Body of pancreas (tissue), 4 donors: ENCODE data around the gene TEF. TPM values are rescaled to one million over a fixed set of nuclear protein-coding genes. Genes with fewer than 3 reads are reported as not detected.
A peak's percentile ranks its signal among the peaks of the same experiment; 100 is the strongest.
"Not testable (repeated sequence)": the region's sequence is repeated elsewhere in the genome, so short reads cannot be mapped to it uniquely, and the experiment has no call there.

Experiments
- ATAC-seq: fragments of 150-250 bp; one replicate; pipeline ENCODE4 v1.9.1; 2016
- DNase-seq, 4 donors: peaks; one replicate each; pipeline ENCODE4 v3.0.0-alpha.2; 2019
- H3K27ac ChIP-seq, 4 donors: fragments of 200-600 bp; sonication (generic); 1 replicate in 3 of 4; 2 replicates in 1 of 4; pipeline versions ENCODE4 v1.5.1 to v1.6.1; 2016 to 2019; ENCODE audit warnings: mild to moderate bottlenecking in 1 of 4, mixed read lengths in 1 of 4, moderate library complexity in 1 of 4
- H3K27me3 ChIP-seq, 2 donors: fragments of 200-600 bp; sonication (generic); one replicate each; pipeline ENCODE4 v1.6.0; 2016; ENCODE audit warnings: mild to moderate bottlenecking in 1 of 2
- H3K36me3 ChIP-seq, 2 donors: fragments of 200-600 bp; sonication (generic); replicated peaks in 1 of 2; 2 replicates each; pipeline ENCODE4 v1.5.1; 2016; ENCODE audit warnings: low read depth in 2 of 2; ENCODE audit not compliant: insufficient read depth in 1 of 2
- H3K4me1 ChIP-seq: fragments of 200-600 bp; sonication (generic); one replicate; pipeline ENCODE4 v1.6.0; 2016
- H3K4me3 ChIP-seq, 2 donors: fragments of 200-600 bp; sonication (generic); 1 replicate in 1 of 2; 2 replicates in 1 of 2; pipeline ENCODE4 v1.5.1; 2016 to 2019
- H3K9me3 ChIP-seq, 3 donors: fragments of 200-600 bp; sonication (generic); 1 replicate in 2 of 3; 2 replicates in 1 of 3; pipeline ENCODE4 v1.5.1; 2016
- POLR2A ChIP-seq, 3 donors: fragments of 450-650 bp; IDR thresholded peaks; one replicate each; pipeline ENCODE4 v1.6.1; 2016; ENCODE audit warnings: antibody characterized with exemption in 3 of 3, mild to moderate bottlenecking in 2 of 3
- WGBS, 2 donors: methylation state at CpG; one replicate each; pipeline ENCODE4 v1.1.5; 2017; 5-methylcytosine and 5-hydroxymethylcytosine counted together
- intact Hi-C: fragments of 100-400 bp; cut with DNase I; formaldehyde crosslinking; loops from one replicate; pipeline ENCODE4 v1.15.1; 2023
- total RNA-seq, 2 donors: library from RNA; depleted of rRNA; stranded (reverse); fragments of >200 nt; gene quantifications; one replicate each; pipeline ENCODE4 v1.1.0, GENCODE V29; 2016
- TF ChIP-seq, protein P1 (sequence below), 7 experiments: fragments of 450-650 bp in 4 of 7; fragments of 200-600 bp in 3 of 7; sonication (generic) in 3 of 7; IDR thresholded peaks; one replicate each; pipeline ENCODE4 v1.5.1; 2016 to 2019; ENCODE audit warnings: antibody characterized with exemption in 7 of 7

TEF gene
- total RNA-seq, 2 donors from 2014 or later: 10.9 to 29.0 TPM

DNA sequence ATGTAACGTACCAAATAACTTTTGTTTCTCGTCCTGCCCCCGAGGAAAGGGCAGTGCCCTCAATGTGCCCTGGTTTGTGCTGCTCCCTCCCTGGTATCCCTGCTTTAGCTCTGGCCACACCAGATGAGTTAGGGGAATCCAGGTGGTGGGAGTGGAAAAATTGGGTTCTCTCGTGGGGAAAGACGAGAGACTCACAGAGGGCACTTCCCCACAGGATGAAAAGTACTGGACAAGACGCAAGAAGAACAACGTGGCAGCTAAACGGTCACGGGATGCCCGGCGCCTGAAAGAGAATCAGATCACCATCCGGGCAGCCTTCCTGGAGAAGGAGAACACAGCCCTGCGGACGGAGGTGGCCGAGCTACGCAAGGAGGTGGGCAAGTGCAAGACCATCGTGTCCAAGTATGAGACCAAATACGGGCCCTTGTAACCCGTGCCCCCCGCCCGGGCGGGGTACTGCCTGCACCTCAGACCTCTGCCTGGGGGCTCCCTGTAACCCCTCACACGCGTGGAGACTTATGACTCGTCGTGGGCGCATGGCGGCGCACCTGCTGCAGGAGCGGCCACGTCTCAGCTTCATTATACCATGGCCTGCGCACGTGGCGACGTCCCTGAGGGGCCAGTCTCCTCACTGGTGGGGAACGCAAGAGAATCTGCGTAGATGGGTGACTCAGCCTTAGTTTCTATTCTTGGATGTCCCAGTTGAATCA is 13.9 kb downstream of the TEF start:
- peaks cover 7 to 31% of the 10 kb centered on the region in 2 donors for H3K36me3 ChIP-seq
- intact Hi-C loops: loop anchor here (5.0 kb wide), 1 partner anchor 122 kb away; no protein-coding TSS in a partner anchor
- H3K4me3 ChIP-seq: no peak overlapping the region
- no peaks in the 10 kb centered on the region for H3K9me3 ChIP-seq
- no peak for DNase-seq
- no peaks in the 10 kb centered on the region for H3K4me1 ChIP-seq
- no peak for ATAC-seq
- no peak overlapping the region for H3K27ac ChIP-seq
- 90 to 96% methylated on average over 32 to 34 of the region's 37 CpGs for WGBS, 2 donors
- no peaks in the 10 kb centered on the region for H3K27me3 ChIP-seq
- TF ChIP-seq, protein P1, sequence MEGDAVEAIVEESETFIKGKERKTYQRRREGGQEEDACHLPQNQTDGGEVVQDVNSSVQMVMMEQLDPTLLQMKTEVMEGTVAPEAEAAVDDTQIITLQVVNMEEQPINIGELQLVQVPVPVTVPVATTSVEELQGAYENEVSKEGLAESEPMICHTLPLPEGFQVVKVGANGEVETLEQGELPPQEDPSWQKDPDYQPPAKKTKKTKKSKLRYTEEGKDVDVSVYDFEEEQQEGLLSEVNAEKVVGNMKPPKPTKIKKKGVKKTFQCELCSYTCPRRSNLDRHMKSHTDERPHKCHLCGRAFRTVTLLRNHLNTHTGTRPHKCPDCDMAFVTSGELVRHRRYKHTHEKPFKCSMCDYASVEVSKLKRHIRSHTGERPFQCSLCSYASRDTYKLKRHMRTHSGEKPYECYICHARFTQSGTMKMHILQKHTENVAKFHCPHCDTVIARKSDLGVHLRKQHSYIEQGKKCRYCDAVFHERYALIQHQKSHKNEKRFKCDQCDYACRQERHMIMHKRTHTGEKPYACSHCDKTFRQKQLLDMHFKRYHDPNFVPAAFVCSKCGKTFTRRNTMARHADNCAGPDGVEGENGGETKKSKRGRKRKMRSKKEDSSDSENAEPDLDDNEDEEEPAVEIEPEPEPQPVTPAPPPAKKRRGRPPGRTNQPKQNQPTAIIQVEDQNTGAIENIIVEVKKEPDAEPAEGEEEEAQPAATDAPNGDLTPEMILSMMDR (IDR thresholded peaks at IDR 0.05): no peak
- TF ChIP-seq POLR2A (IDR thresholded peaks at IDR 0.05): no peak

DNA sequence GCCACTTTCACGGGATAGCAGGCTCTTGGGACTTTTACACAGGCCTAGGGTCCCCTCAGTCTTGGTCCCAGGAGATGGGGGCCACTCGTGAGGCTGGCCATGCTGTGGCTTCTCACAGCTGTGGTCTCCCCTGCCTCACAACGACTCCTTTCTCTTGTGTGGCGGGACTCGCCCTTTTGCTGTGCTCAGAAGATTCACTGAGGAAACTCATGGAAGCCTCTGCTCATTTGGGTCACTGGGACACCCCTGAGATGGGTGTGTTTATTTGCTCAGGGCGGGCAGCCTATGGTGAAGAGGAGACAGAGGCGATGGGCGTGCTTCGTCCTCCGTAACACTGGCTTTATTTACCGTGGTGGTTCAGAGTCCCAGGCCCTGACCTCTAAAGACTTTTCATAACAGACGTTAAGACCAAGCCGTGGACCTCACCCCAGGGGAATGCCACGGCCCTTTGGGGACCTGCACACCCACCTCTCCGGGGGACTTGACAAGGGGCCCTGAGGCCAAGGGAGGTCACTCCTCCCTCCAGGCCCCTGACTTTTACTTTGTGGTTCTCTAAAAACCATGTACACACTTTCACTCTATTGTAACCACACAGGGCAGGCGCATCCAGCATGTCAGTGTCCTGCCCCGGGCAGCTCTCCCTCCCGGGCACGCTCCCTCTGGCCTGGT is 15.5 kb downstream of the TEF start:
- Histone ChIP-seq H3K36me3 (peaks cover 7 to 29% of the 10 kb centered on the region in 2 donors), H3K4me1 (peaks cover 13% of the 10 kb centered on the region), H3K9me3 (no peaks in the 10 kb centered on the region), H3K27me3 (no peaks in the 10 kb centered on the region), H3K4me3 (no peak overlapping the region), H3K27ac (no peak overlapping the region)
- ATAC-seq (no peak), DNase-seq (no peak)
- TF ChIP-seq POLR2A (IDR thresholded peaks at IDR 0.05): no peak
- TF ChIP-seq, protein P1 (IDR thresholded peaks at IDR 0.05): no peak
- 87 to 89% methylated on average over 10 to 19 of the region's 19 CpGs for WGBS, 2 donors
- intact Hi-C loops: loop anchor here (5.0 kb wide), 1 partner anchor 120 kb away; no protein-coding TSS in a partner anchor

DNA sequence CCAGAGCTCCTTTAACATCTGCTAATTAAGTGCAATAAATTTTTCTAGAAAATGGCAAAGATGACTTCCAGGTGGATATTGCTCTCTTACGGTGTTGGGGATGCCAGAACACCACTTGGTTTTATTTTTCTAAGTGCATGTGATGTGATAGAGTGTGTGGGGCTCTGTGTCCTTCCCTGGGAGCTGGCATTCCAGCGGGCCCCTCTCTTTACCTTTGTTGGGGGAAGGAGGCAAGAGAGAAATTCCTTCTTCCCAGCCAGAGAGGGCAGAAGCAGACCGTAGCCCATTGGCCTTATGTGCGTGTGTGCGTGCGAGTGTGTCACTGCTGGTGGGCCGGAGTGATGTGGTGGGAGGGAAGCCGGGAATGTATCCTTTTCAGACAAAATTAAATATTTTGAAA is 17.2 kb downstream of the TEF start:
- DNase-seq (no peak), ATAC-seq (no peak)
- intact Hi-C loops: loop anchor here (5.0 kb wide), 1 partner anchor 118 kb away; no protein-coding TSS in a partner anchor
- Histone ChIP-seq H3K36me3 (peaks cover 7 to 29% of the 10 kb centered on the region in 2 donors), H3K27me3 (no peaks in the 10 kb centered on the region), H3K27ac (no peak overlapping the region), H3K9me3 (no peaks in the 10 kb centered on the region), H3K4me1 (peaks cover 23% of the 10 kb centered on the region), H3K4me3 (no peak overlapping the region)
- no peak for TF ChIP-seq POLR2A (IDR thresholded peaks at IDR 0.05)
- TF ChIP-seq, protein P1 (IDR thresholded peaks at IDR 0.05): no peak
- WGBS, 2 donors: 91 to 94% methylated on average over 8 of the region's 8 CpGs

DNA sequence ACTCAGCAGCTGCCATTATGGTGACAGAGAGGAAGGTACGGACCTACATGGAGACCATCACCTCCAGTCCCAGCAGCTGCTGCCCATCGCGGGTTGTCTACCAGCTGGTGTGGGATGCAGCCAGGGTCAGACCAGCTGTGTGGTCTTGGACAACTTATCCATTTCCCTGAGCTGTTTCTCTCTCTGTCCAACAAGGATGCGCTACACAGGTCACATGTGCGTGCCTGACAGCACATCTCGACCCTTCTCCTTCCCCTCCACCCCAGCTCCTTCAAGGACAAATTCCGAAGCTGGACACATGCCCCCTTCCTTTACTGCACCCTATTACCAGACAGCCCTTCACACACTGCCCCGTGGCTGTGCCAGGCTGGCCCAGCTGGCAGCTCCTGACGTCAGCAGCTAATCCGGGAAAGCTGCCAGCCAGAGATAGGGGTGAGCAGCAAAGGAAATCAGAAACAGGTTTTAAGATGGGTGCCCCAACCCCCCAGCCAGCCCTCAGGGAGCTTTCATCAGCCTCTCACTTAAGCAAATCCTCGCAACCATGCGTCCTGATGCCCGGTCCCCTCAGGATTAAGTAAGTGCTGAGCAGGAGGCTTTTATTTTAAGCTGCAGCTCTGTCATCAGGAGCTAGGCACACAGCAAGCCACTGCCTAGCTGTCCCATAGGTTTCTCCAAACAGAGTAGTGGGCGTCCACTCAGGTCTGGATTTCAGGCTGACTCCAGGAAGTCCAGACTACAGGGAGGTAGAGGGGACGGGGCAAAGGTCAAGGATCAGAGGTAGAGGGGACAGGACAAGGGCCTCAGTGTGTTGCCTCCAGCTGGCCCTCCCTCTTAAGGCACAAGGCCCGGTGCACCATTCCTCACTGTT is 20.3 kb downstream of the TEF start:
- ATAC-seq: peak; percentile 77
- WGBS, 2 donors: 7 to 19% methylated on average over 10 to 16 of the region's 16 CpGs
- intact Hi-C loops: no loop called here

DNA sequence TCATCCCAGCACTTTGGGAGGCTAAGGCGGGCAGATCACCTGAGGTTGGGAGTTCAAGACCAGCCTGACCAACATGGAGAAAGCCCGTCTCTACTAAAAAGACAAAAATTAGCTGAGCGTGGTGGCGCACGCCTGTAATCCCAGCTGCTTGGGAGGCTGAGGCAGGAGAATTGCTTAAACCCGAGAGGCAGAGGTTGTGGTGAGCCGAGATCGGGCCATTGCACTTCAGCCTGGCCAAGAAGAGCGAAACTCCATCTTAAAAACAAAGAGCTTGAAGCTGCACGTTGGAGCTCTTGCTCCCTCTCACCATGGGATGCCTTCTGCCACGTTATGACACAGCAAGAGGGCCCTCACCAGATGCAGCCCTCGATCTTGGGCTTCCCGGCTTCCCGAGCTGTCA is 21.1 kb downstream of the TEF start:
- H3K36me3 ChIP-seq, H3K9me3 ChIP-seq, H3K4me3 ChIP-seq, intact Hi-C loops, H3K27me3 ChIP-seq, DNase-seq, ATAC-seq: not testable (repeated sequence)
- Histone ChIP-seq H3K27ac (peak overlapping the region in 3 of 4 donors; percentile 66 to 80 (median 78)), H3K4me1 (peaks cover 27% of the 10 kb centered on the region)
- WGBS, 2 donors: 88 to 89% methylated on average over 14 of the region's 14 CpGs

More for the DNA sequence above, 20.3 kb downstream of the TEF start:
- TF ChIP-seq POLR2A (IDR thresholded peaks at IDR 0.05): peak in 2 of 3 donors; percentile 24 to 42
- TF ChIP-seq, protein P1 (IDR thresholded peaks at IDR 0.05): peak in 2 of 7 experiments; percentile 1 to 2
- peak; percentile 88 to 95 (median 94) for DNase-seq
- H3K36me3 ChIP-seq: peaks cover 0 to 6% of the 10 kb centered on the region in 2 donors
- H3K27me3 ChIP-seq: no peaks in the 10 kb centered on the region
- H3K9me3 ChIP-seq: no peaks in the 10 kb centered on the region
- H3K4me3 ChIP-seq: no peak overlapping the region
- H3K27ac ChIP-seq: peak overlapping the region; percentile 66 to 81 (median 79)
- H3K4me1 ChIP-seq: peaks cover 27% of the 10 kb centered on the region
